Measurements from ENCODE around the gene TSPYL2. TPM values are rescaled to one million over a fixed set of nuclear protein-coding genes. Genes with fewer than 3 reads are reported as not detected.

TSPYL2 gene
- total and polyA plus RNA-seq, 10 donors = 28.6 to 65.8 (median 51.8) TPM

DNA sequence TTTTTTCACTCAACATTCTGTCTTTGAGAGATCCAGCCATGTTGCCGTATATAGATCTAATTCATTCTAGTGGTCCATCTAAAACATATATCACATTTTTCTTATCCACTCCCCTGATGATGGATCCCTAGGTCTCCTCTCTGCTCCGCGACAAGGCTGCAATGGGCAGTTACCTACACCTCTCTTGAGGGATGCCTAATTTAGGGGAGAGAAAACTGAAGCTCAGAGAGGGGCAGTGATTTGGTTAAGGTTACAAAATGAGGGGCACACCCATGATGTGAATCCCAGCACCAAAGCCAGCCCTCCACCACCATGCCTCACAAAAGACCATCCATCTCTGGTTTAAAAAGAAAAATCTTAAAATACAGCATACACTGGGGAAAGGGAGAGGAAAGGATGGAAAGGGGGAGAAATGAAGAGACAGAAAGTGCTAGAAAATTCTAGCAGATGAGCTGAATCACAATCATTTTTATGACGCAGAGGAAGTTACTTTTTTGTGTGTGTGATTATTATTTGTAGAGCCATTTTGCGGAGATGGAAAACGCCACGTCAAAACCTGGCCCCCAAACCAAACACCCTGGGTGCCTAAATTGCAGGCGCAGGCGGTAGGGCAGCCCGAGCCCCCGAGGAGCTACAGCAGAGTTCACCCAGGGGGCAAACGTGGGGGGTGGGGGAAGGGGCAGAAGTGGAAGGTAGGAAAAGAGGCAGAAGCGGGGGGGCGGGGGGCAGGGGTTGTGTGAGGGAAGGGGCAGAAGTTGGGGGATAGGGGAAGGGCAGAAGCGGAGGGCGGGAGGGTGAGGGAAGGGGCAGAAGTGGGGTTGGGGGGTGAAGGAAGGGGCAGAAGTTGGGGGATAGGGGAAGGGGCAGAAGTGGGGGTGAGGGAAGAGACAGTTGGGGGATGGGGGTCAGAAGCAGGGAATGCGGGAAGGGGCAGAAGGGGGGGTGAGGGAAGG, 1.3 kb upstream of the TSPYL2 start:
- peaks cover 0 to 20% (median 10%) of the 10 kb centered on the region in 6 donors for H3K4me1 ChIP-seq
- no peaks in the 10 kb centered on the region for H3K9me3 ChIP-seq
- H3K27ac ChIP-seq = peak overlapping the region; percentile 51 to 94 (median 92)
- H3K27me3 ChIP-seq (replicated peaks in 1 of 7) = no peaks in the 10 kb centered on the region
- TF ChIP-seq, protein P1, sequence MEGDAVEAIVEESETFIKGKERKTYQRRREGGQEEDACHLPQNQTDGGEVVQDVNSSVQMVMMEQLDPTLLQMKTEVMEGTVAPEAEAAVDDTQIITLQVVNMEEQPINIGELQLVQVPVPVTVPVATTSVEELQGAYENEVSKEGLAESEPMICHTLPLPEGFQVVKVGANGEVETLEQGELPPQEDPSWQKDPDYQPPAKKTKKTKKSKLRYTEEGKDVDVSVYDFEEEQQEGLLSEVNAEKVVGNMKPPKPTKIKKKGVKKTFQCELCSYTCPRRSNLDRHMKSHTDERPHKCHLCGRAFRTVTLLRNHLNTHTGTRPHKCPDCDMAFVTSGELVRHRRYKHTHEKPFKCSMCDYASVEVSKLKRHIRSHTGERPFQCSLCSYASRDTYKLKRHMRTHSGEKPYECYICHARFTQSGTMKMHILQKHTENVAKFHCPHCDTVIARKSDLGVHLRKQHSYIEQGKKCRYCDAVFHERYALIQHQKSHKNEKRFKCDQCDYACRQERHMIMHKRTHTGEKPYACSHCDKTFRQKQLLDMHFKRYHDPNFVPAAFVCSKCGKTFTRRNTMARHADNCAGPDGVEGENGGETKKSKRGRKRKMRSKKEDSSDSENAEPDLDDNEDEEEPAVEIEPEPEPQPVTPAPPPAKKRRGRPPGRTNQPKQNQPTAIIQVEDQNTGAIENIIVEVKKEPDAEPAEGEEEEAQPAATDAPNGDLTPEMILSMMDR (IDR thresholded peaks at IDR 0.05 in 8 of 11, conservative IDR thresholded peaks at IDR 0.05 in 3 of 11) = no peak
- no peak for TF ChIP-seq POLR2AphosphoS5 (IDR thresholded peaks at IDR 0.05)
- no peak for TF ChIP-seq POLR2A (IDR thresholded peaks at IDR 0.05)
- intact Hi-C loops (cut with DNase I; ENCODE audit: low total_unique reads) = no loop called here
- 21 to 54% (median 40%) methylated on average over 7 to 17 of the region's 17 CpGs for WGBS, 5 donors
- peak overlapping the region in 3 of 8 donors; percentile 51 to 86 (median 72) for H3K4me3 ChIP-seq
- H3K36me3 ChIP-seq = peaks cover 0 to 17% (median 3%) of the 10 kb centered on the region in 6 donors
- DNase-seq = peak; percentile 67

DNA sequence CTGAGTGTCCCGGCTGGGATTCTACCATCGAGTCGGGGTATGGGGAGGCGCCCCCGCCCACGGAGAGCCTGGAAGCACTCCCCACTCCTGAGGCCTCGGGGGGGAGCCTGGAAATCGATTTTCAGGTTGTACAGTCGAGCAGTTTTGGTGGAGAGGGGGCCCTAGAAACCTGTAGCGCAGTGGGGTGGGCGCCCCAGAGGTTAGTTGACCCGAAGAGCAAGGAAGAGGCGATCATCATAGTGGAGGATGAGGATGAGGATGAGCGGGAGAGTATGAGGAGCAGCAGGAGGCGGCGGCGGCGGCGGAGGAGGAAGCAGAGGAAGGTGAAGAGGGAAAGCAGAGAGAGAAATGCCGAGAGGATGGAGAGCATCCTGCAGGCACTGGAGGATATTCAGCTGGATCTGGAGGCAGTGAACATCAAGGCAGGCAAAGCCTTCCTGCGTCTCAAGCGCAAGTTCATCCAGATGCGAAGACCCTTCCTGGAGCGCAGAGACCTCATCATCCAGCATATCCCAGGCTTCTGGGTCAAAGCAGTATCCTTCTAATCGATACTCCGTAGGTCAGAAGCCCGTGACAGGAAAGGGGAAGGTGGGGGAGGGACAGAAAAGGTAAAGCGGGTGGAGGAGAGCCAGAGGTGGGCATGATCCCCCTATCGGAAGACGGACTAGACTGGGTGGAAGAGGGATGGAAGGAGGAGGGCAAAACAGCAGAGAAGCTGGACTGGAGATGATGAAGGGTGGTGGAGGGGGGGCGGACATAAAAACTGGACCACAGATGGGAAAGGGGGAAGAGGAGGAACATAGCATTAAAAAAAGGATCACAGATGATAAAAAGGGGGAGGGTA, 828 bp downstream of the TSPYL2 start:
- TF ChIP-seq, protein P1 (IDR thresholded peaks at IDR 0.05 in 8 of 11, conservative IDR thresholded peaks at IDR 0.05 in 3 of 11) = no peak
- TF ChIP-seq POLR2AphosphoS5 (IDR thresholded peaks at IDR 0.05) (no peak), POLR2A (IDR thresholded peaks at IDR 0.05) (no peak)
- H3K36me3 ChIP-seq = peaks cover 0 to 34% (median 3%) of the 10 kb centered on the region in 6 donors
- peak overlapping the region; percentile 50 to 86 (median 56) for H3K4me3 ChIP-seq
- H3K4me1 ChIP-seq = peaks cover 0 to 38% (median 21%) of the 10 kb centered on the region in 6 donors
- intact Hi-C loops (cut with DNase I; ENCODE audit: low total_unique reads) = no loop called here
- H3K27ac ChIP-seq = peak overlapping the region; percentile 78 to 94 (median 92)
- no peak for DNase-seq
- no peaks in the 10 kb centered on the region for H3K27me3 ChIP-seq (replicated peaks in 1 of 7)
- WGBS, 5 donors = 9 to 43% (median 11%) methylated on average over 22 to 31 of the region's 31 CpGs
- no peaks in the 10 kb centered on the region for H3K9me3 ChIP-seq

DNA sequence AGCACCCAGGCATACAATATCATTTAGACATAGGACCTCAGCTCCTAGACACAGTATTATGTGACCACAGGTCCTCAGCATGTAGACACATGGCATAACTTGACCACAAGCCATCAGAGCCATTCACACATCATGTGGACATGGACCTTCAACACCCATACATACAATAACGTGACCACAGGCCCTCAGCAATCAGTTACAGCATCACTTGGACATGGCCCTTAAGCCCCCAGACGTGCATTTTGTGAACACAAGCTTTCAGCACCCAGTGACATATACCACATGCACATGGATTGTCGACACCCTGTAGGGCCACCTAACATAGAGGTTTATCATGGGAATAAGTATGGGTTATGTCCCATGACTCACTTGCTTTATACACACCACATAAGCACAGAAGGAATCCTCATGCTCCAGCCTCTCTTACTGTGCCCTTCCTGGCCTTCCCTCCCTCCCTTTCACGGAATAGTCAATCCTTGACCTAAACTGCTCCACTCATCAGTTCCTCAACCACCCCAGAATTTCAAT, 1.9 kb downstream of the TSPYL2 start:
- intact Hi-C loops (cut with DNase I; ENCODE audit: low total_unique reads) = no loop called here
- peak overlapping the region in 2 of 8 donors; percentile 91 to 94 for H3K27ac ChIP-seq

DNA sequence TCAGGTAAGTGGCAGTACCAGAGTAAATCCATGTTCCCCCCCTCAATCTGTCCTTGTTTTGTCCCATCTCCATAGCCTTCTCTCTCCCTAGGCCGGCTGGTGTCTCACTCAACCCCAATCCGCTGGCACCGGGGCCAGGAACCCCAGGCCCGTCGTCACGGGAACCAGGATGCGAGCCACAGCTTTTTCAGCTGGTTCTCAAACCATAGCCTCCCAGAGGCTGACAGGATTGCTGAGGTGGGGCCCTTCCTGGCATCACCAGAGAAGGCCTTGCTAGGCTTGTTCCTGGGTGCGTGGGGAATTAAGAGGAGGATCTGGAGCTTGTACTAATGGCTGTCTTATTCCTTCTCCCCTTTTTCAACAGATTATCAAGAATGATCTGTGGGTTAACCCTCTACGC, 2.7 kb downstream of the TSPYL2 start:
- Histone ChIP-seq H3K9me3 (no peaks in the 10 kb centered on the region), H3K36me3 (peaks cover 0 to 36% (median 3%) of the 10 kb centered on the region in 6 donors), H3K4me1 (peaks cover 0 to 54% (median 28%) of the 10 kb centered on the region in 6 donors), H3K27ac (peak overlapping the region in 3 of 8 donors; percentile 21 to 94 (median 28)), H3K4me3 (peak overlapping the region in 3 of 8 donors; percentile 55 to 86 (median 72)), H3K27me3 (replicated peaks in 1 of 7) (no peaks in the 10 kb centered on the region)
- DNase-seq = peak; percentile 66
- peak in 1 of 3 donors; percentile 42 for TF ChIP-seq POLR2AphosphoS5 (IDR thresholded peaks at IDR 0.05)
- TF ChIP-seq POLR2A (IDR thresholded peaks at IDR 0.05) = no peak
- TF ChIP-seq, protein P1 (IDR thresholded peaks at IDR 0.05 in 8 of 11, conservative IDR thresholded peaks at IDR 0.05 in 3 of 11) = no peak
- intact Hi-C loops (cut with DNase I; ENCODE audit: low total_unique reads) = no loop called here
- WGBS, 5 donors = 84 to 96% (median 93%) methylated on average over 9 of the region's 9 CpGs

More for the DNA sequence above, 1.9 kb downstream of the TSPYL2 start:
- Histone ChIP-seq H3K9me3 (no peaks in the 10 kb centered on the region), H3K4me3 (peak overlapping the region in 5 of 8 donors; percentile 51 to 86 (median 58)), H3K4me1 (peaks cover 0 to 49% (median 27%) of the 10 kb centered on the region in 6 donors), H3K27me3 (replicated peaks in 1 of 7) (no peaks in the 10 kb centered on the region), H3K36me3 (peaks cover 0 to 36% (median 3%) of the 10 kb centered on the region in 6 donors)
- WGBS, 5 donors = 77 to 97% (median 85%) methylated on average over 2 to 4 of the region's 4 CpGs
- TF ChIP-seq POLR2AphosphoS5 (IDR thresholded peaks at IDR 0.05) (no peak), POLR2A (IDR thresholded peaks at IDR 0.05) (no peak)
- no peak for DNase-seq

All from spleen (tissue), 11 donors.